ENCODE measurements around the gene MCTP1. TPM values are rescaled to one million over a fixed set of nuclear protein-coding genes. Genes with fewer than 3 reads are reported as not detected.
"Not testable (repeated sequence)": the region's sequence is repeated elsewhere in the genome, so short reads cannot be mapped to it uniquely, and the experiment has no call there.

Gene MCTP1
- total and polyA plus RNA-seq, 10 of the 15 experiments (the other 5 are each of a cell fraction or from before 2014, with no cell fraction given): 12.6 to 45.9 (median 18.8) TPM

DNA sequence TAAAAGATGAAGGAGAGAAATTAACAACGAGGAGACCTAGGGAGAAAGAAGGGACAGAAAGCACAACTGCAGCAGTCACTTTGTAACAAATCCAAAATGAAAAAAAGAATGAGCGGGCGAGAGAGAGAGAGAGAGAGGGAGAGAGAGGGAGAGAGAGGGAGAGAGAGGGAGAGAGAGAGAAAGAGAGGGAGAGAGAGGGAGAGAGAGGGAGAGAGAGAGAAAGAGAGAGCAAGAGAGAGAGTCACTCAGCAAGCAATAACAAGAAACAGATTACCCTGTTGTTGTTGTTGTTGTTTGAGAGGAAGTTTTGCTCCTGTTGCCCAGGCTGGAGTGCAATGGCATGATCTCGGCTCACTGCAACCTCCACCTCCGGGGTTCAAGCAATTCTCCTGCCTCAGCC, 77.1 kb downstream of the MCTP1 start:
- H3K9me3 ChIP-seq (replicated peaks; ENCODE audit: control insufficient read depth, insufficient read depth, low read length); H3K27me3 ChIP-seq (replicated peaks in 1 of 2; ENCODE audit: control insufficient read depth in 2 of 2, insufficient read depth in 2 of 2, low read length in 1 of 2); H3K36me3 ChIP-seq (ENCODE audit: control insufficient read depth in 2 of 2, insufficient read depth in 2 of 2, low read length in 1 of 2); BruUV-seq (replicated peaks); H3K4me1 ChIP-seq (ENCODE audit: control insufficient read depth, insufficient read depth, low read length); intact Hi-C loops (cut with micrococcal nuclease; ENCODE audit: unreplicated experiment); SMC1A ChIA-PET (ENCODE audit: uncharacterized antibody, unreplicated experiment); H3K79me2 ChIP-seq (ENCODE audit: control insufficient read depth, insufficient read depth, low read length); H3K4me3 ChIP-seq; in situ Hi-C loops (cut with MboI); DNase-seq (ENCODE audit: low read depth, low spot score); H4K20me1 ChIP-seq (ENCODE audit: control insufficient read depth, insufficient read depth); H3K9ac ChIP-seq (ENCODE audit: control insufficient read depth, insufficient read depth, low read length); ATAC-seq; H3K4me2 ChIP-seq (ENCODE audit: control insufficient read depth, insufficient read depth); CTCF ChIA-PET; H2AFZ ChIP-seq (ENCODE audit: control insufficient read depth, low read depth, low read length); H3K27ac ChIP-seq (ENCODE audit: control insufficient read depth, insufficient read depth); RAD21 ChIA-PET (ENCODE audit: unreplicated experiment); FAIRE-seq: not testable (repeated sequence)
- 0% methylated on average over 3 of the region's 5 CpGs for WGBS (ENCODE audit: insufficient coverage, insufficient replicate concordance, low lambda C conversion rate, missing lambda C conversion rate)
- POLR2A ChIA-PET: interaction anchor here (0.7 kb wide), 1 partner anchor 15 kb away, joined by 3 read pairs; no protein-coding TSS in a partner anchor

GRCh38 chr5:95194856-95195255, 90.0 kb downstream of the MCTP1 start:
- ATAC-seq: no peak
- Histone ChIP-seq H3K9ac (ENCODE audit: control insufficient read depth, insufficient read depth, low read length) (no peak overlapping the region), H3K9me3 (replicated peaks; ENCODE audit: control insufficient read depth, insufficient read depth, low read length) (no peaks in the 10 kb centered on the region), H3K4me2 (ENCODE audit: control insufficient read depth, insufficient read depth) (no peak overlapping the region), H3K4me1 (ENCODE audit: control insufficient read depth, insufficient read depth, low read length) (no peaks in the 10 kb centered on the region), H3K36me3 (ENCODE audit: control insufficient read depth in 2 of 2, insufficient read depth in 2 of 2, low read length in 1 of 2) (no peaks in the 10 kb centered on the region), H3K27ac (ENCODE audit: control insufficient read depth, insufficient read depth) (no peak overlapping the region), H3K27me3 (replicated peaks in 1 of 2; ENCODE audit: control insufficient read depth in 2 of 2, insufficient read depth in 2 of 2, low read length in 1 of 2) (peaks cover 0 to 2% of the 10 kb centered on the region in 2 experiments; a peak in 1 of 4 replicates), H4K20me1 (ENCODE audit: control insufficient read depth, insufficient read depth) (no peaks in the 10 kb centered on the region), H2AFZ (ENCODE audit: control insufficient read depth, low read depth, low read length) (no peak overlapping the region), H3K4me3 (no peak overlapping the region), H3K79me2 (ENCODE audit: control insufficient read depth, insufficient read depth, low read length) (no peaks in the 10 kb centered on the region)
- in situ Hi-C loops (cut with MboI) (no loop called here), intact Hi-C loops (cut with micrococcal nuclease; ENCODE audit: unreplicated experiment) (no loop called here)
- 35% methylated on average over 4 of the region's 4 CpGs for WGBS (ENCODE audit: insufficient coverage, insufficient replicate concordance, low lambda C conversion rate, missing lambda C conversion rate)
- FAIRE-seq: no peak
- POLR2A ChIA-PET: no interaction called here
- CTCF ChIA-PET: no interaction called here
- BruUV-seq (replicated peaks): no TSS peak
- RAD21 ChIA-PET (ENCODE audit: unreplicated experiment): no interaction called here
- DNase-seq (ENCODE audit: low read depth, low spot score): no peak
- SMC1A ChIA-PET (ENCODE audit: uncharacterized antibody, unreplicated experiment): interaction anchor here (1.2 to 2.7 kb wide), 2 partner anchors 10 to 40 kb away, joined by 3 to 13 read pairs; no protein-coding TSS in a partner anchor
- TF ChIP-seq PAX5 (IDR thresholded peaks at IDR 0.05; ENCODE audit: borderline replicate concordance, low read depth, low read length): no peak
- no peak for TF ChIP-seq ETV6 (conservative IDR thresholded peaks at IDR 0.05 in 1 of 2, IDR thresholded peaks at IDR 0.05 in 1 of 2; ENCODE audit: borderline replicate concordance in 1 of 2, low read depth in 1 of 2)
- no peak for TF ChIP-seq CREM (IDR thresholded peaks at IDR 0.05; ENCODE audit: low read depth)
- TF ChIP-seq FOXK2 (IDR thresholded peaks at IDR 0.05): no peak
- no peak for TF ChIP-seq IKZF2 (IDR thresholded peaks at IDR 0.05)
- TF ChIP-seq HDAC6 (IDR thresholded peaks at IDR 0.05; ENCODE audit: unreplicated experiment): no peak
- TF ChIP-seq, protein P1, sequence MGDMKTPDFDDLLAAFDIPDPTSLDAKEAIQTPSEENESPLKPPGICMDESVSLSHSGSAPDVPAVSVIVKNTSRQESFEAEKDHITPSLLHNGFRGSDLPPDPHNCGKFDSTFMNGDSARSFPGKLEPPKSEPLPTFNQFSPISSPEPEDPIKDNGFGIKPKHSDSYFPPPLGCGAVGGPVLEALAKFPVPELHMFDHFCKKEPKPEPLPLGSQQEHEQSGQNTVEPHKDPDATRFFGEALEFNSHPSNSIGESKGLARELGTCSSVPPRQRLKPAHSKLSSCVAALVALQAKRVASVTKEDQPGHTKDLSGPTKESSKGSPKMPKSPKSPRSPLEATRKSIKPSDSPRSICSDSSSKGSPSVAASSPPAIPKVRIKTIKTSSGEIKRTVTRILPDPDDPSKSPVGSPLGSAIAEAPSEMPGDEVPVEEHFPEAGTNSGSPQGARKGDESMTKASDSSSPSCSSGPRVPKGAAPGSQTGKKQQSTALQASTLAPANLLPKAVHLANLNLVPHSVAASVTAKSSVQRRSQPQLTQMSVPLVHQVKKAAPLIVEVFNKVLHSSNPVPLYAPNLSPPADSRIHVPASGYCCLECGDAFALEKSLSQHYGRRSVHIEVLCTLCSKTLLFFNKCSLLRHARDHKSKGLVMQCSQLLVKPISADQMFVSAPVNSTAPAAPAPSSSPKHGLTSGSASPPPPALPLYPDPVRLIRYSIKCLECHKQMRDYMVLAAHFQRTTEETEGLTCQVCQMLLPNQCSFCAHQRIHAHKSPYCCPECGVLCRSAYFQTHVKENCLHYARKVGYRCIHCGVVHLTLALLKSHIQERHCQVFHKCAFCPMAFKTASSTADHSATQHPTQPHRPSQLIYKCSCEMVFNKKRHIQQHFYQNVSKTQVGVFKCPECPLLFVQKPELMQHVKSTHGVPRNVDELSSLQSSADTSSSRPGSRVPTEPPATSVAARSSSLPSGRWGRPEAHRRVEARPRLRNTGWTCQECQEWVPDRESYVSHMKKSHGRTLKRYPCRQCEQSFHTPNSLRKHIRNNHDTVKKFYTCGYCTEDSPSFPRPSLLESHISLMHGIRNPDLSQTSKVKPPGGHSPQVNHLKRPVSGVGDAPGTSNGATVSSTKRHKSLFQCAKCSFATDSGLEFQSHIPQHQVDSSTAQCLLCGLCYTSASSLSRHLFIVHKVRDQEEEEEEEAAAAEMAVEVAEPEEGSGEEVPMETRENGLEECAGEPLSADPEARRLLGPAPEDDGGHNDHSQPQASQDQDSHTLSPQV (IDR thresholded peaks at IDR 0.05): no peak
- no peak for TF ChIP-seq KDM1A (IDR thresholded peaks at IDR 0.05; ENCODE audit: borderline replicate concordance)
- no peak for TF ChIP-seq SUZ12 (IDR thresholded peaks at IDR 0.05; ENCODE audit: unreplicated experiment)
- TF ChIP-seq ZNF207 (IDR thresholded peaks at IDR 0.05; ENCODE audit: borderline replicate concordance): no peak
- TF ChIP-seq IRF5 (IDR thresholded peaks at IDR 0.05; ENCODE audit: borderline replicate concordance): no peak
- TF ChIP-seq YY1 (IDR thresholded peaks at IDR 0.05; ENCODE audit: low read depth, low read length): no peak

Measured in GM12878 (cell line).